Panc1 (cell line): ENCODE data around the gene C16orf78.

Experiments
- CTCF ChIP-seq: fragments of 450-650 bp; IDR thresholded peaks from 2 replicates; pipeline ENCODE4 v1.5.1; 2017; ENCODE audit warnings: mild to moderate bottlenecking
- POLR2AphosphoS5 ChIP-seq: IDR thresholded peaks from 2 replicates; pipeline ENCODE4 v1.6.1; 2012; ENCODE audit warnings: mild to moderate bottlenecking, low read depth, low read length, moderate library complexity
- REST ChIP-seq, 2 experiments: IDR thresholded peaks; 2 replicates each; pipeline ENCODE4 v1.6.1; 2011 to 2012; ENCODE audit warnings: low read depth in 2 of 2, control low read depth in 1 of 2, low read length in 1 of 2, mild to moderate bottlenecking in 1 of 2, moderate library complexity in 1 of 2; ENCODE audit not compliant: insufficient read depth in 1 of 2
- SIN3A ChIP-seq: IDR thresholded peaks from 2 replicates; pipeline ENCODE4 v1.6.1; 2012; ENCODE audit warnings: low read depth, mild to moderate bottlenecking, low read length, moderate library complexity, borderline replicate concordance; ENCODE audit not compliant: insufficient read depth
- TCF7L2 ChIP-seq: IDR thresholded peaks from 2 replicates; pipeline ENCODE4 v1.6.1; 2011; ENCODE audit warnings: mild to moderate bottlenecking, low read depth, low read length, inconsistent platforms

GRCh38 chr16:49417354-49417753 lies 43.8 kb downstream of the C16orf78 start:
- no peak for TF ChIP-seq CTCF
- TF ChIP-seq SIN3A, result no peak
- no peak for TF ChIP-seq POLR2AphosphoS5
- TF ChIP-seq TCF7L2, result no peak
- no peak for TF ChIP-seq REST (IDR thresholded peaks at IDR 0.05; ENCODE audit: insufficient read depth in 1 of 2, low read depth in 2 of 2, low read length in 1 of 2)
